NCI-H128 (cell line): ENCODE data around the gene SASH1.
A peak's percentile ranks its signal among the peaks of the same experiment; 100 is the strongest.

Experiments used
- DNase-seq: peaks from one replicate; lab custom pipeline; 2025; ENCODE audit not compliant: unreplicated experiment; lab: John Stamatoyannopoulos, UW

The SASH1 gene

GRCh38 chr6:148538261-148539190, 195.9 kb downstream of the SASH1 start:
- DNase-seq: no peak

- no peak for DNase-seq
These were observed 200.9 kb downstream of the SASH1 start for GRCh38 chr6:148543540-148543939.

GRCh38 chr6:148544421-148544820, 201.8 kb downstream of the SASH1 start:
- DNase-seq: no peak

GRCh38 chr6:148545901-148546300, 203.3 kb downstream of the SASH1 start:
- DNase-seq: no peak

- no peak for DNase-seq
These were observed 204.5 kb downstream of the SASH1 start for GRCh38 chr6:148547110-148547509.

GRCh38 chr6:148548065-148548748, 205.6 kb downstream of the SASH1 start:
- DNase-seq: no peak

- no peak for DNase-seq
These were observed 206.1 kb downstream of the SASH1 start for GRCh38 chr6:148548749-148549140.

GRCh38 chr6:148550569-148550968, 207.9 kb downstream of the SASH1 start:
- no peak for DNase-seq

- no peak for DNase-seq
These were observed 208.6 kb downstream of the SASH1 start for GRCh38 chr6:148551226-148551625.

- no peak for DNase-seq
These were observed 213.8 kb downstream of the SASH1 start for GRCh38 chr6:148556410-148556809.

GRCh38 chr6:148557796-148558321, 215.2 kb downstream of the SASH1 start:
- no peak for DNase-seq

GRCh38 chr6:148559848-148560433, 217.3 kb downstream of the SASH1 start:
- DNase-seq: peak; percentile 30

- DNase-seq: no peak
These were observed 219.0 kb downstream of the SASH1 start for GRCh38 chr6:148561629-148562028.

- no peak for DNase-seq
These were observed 220.4 kb downstream of the SASH1 start for GRCh38 chr6:148563066-148563465.

GRCh38 chr6:148564494-148565035, 221.9 kb downstream of the SASH1 start:
- no peak for DNase-seq

- DNase-seq: no peak
These were observed 222.8 kb downstream of the SASH1 start for GRCh38 chr6:148565321-148565926.

GRCh38 chr6:148565930-148566663, 223.5 kb downstream of the SASH1 start:
- DNase-seq: no peak

GRCh38 chr6:148566664-148567350, 224.2 kb downstream of the SASH1 start:
- no peak for DNase-seq

- no peak for DNase-seq
These were observed 227.8 kb downstream of the SASH1 start for GRCh38 chr6:148570456-148570855.
